NCI-H345 (cell line): ENCODE results near the gene MBLAC1.

Source experiments
- DNase-seq: peaks from one replicate; lab custom pipeline; 2025; lab: John Stamatoyannopoulos, UW

The MBLAC1 gene

GRCh38 chr7:100126931-100127865 is at the start of gene MBLAC1:
TSS of gene MBLAC1 (plus strand) at chr7:100126967. CDS start at chr7:100127396, 429 bp downstream.
- peak; percentile 89 for DNase-seq

DNA sequence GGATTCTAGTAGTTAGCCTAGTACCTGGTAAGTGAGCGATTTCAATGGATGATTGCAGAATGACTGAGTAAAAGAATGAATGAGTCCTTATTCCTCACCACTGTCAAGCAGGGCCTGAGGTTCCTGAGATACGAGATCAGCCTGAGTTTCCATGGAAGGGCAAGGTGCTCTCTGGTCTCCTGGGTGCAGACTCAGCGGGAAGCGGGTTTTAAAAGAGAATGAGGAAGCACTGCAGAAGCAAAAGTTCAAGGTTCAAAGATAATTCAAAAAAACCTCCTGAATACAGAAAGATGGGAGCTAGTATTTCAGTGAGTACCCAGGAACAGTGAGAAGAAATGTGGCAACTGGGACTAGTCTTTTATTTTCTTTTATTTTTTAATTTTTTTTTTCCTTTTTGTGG is 49.6 kb upstream of the MBLAC1 start:
- no peak for DNase-seq

DNA sequence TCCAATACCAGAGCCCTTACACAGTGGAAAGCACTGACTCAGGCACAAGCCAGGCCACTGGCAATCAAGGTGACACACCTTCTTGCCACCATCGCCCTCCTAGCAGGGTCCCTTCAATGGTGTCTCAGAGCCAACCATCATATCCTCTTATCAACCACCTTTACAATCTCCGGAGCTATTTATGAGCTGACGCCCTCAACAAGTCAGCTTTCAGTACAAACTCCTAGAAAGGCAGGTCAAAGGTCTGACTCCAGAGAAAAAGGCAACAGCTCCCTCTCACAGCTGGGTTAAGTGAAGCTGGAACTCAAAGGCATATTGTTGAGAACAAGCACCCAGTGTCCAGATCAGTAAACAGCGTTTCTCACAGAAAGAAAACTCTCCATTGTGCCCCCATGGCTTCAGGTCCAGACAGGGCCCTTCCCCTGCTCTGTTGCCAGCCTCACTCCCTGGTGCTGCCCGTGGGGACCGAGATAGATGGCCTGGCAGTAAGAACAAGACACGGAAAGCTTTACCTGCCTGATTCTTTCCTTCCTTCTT is 47.7 kb upstream of the MBLAC1 start:
- no peak for DNase-seq

DNA sequence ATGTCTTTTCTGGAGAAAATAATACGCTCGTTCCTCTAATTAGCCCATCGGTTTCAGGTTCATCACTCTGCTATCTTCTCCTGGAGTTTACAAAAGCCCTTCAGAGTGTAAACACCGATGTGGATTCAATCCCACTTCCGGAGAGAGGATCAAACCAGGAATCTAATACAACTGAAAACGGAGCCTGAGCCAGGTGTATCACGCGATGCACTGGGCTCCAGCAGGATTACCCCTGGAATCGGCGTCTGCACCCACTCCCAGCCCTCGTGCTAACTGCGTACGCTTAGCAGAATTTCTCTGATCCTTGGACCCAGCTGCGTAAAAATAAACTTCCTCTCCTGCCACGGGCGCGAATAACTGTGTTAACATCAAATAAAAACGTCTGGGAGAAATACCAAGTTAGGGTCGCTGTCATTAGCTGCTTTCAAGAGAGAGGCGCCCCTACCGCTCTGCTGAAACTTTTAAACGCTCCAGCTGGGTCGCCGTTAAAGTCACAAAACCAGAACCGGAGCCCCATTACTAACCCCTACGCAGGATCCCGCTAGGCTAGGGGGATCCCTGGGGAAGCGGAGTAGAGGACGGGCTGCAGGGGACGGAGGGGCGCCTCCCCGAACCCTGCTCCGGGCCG is 45.7 kb upstream of the MBLAC1 start:
- DNase-seq, result no peak

DNA sequence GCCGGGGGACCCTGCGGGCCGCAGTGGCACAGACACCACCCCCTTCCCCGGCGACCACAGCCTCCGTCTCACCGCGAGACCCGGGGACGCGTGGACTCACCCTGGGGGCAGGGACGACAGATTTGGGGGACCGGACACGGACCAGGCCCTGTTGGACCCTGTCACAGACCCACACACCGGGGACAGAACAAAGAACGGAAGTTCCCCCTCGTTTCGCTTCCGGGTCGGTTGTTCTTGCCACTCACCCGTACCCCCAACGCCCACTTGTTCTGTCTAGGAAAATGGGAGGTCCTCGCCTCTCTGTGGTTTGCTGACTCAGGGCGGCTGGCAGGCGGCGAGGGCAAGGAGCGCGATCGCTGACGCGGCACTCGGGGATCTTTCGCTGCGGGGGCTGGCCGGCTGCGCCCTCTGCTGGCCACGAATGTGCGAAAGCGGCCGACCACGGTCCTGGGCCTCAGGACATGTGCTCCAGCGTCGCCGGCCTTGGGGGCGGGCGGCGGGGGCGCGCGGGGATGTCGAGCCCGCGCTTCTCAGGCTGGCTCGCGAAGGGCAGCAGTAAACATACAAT is 45.1 kb upstream of the MBLAC1 start, which contains the start of gene ZNF3:
ZNF3 (minus strand) TSS at position 189 of the 568 bp plus-strand sequence. CDS start 4,366 bp downstream, outside the sequence.
- peak; percentile 99 for DNase-seq

- no peak for DNase-seq
These were observed 43.8 kb upstream of the MBLAC1 start for GRCh38 chr7:100082978-100083377.

DNA sequence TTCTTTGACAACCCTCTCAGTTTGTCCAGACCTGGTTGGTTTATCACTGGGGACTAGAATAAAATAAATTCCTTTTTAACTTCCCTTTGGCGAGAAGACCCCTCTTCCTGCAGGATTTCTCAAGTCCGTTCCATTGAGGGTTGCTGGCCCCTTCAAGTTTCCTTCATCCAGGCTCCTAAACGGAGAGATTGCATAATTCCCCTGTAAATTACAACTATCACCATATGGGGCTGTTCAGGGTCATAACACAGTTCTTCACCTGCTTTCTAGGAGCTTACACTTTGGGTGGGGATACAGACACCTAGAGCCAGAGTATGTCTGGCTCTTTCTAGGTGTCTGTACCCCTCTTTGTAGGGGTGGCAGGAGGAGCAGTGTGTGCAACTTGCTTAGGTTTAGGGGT is 41.3 kb upstream of the MBLAC1 start:
- DNase-seq, result no peak

- no peak for DNase-seq
These were observed 39.6 kb upstream of the MBLAC1 start for GRCh38 chr7:100087055-100087750.

DNA sequence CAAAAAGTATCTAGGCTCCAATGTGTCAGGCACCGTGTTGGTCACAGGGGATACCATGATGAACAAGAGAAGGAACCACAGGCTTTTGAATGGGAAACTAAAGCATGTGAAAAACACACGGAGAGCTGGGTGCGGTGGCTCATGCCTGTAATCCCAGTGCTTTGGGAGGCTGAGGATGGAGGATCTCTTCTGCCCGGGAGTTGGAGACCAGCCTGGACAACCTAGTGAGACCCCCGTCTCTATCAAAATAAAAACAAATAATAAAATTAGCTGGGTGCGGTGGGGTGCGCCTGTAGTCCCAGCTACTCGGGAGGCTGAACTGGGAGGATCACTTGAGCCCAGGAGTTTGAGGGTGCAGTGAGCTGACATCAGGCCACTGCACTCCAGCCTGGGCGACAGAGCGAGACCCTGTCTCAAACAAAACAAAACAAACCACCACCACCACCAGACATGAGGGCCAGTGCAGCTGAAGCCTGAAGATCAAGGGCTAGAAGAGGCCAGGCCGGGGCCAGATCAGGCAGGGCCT is 38.6 kb upstream of the MBLAC1 start:
- DNase-seq, result no peak

DNA sequence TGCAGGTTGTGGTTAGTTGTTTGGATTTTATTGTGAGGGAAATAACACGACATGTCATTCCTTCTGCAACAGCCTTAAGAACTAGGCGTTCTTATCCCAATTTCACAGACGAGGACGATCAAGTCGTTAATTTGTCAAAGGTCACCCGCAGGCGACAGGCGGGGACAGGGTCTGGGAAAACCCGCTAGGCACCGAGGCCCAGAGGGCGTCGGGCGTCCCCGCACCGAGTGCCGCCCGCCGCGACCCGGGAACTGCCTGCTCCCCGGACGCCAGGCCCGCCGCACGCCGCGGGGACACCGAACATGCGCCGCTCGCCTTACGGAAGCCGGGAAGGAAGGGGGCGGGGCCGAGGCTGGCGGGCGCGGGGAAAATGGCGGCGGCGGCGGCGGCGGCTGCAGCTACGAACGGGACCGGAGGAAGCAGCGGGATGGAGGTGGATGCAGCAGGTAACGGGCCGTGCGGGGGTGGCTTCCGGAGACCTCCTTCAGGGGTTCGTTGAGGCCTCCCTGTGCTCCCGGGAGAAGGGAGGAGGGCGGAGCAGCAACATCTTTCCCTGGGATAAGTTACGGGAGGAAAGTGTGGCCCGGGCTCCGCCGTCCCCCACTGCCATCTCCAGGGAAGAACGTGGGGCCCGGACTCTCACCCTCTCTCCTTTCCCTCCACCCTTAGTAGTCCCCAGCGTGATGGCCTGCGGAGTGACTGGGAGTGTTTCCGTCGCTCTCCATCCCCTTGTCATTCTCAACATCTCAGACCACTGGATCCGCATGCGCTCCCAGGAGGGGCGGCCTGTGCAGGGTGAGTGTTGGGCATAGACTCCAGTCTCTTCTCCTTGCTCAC is 37.9 kb upstream of the MBLAC1 start, which contains the start of gene COPS6:
COPS6 (plus strand) TSS at position 349 of the 837 bp plus-strand sequence; CDS start at position 371, 22 bp downstream.
- peak; percentile 81 for DNase-seq

- DNase-seq, result no peak
These were observed 37.1 kb upstream of the MBLAC1 start for GRCh38 chr7:100089458-100090196.

DNA sequence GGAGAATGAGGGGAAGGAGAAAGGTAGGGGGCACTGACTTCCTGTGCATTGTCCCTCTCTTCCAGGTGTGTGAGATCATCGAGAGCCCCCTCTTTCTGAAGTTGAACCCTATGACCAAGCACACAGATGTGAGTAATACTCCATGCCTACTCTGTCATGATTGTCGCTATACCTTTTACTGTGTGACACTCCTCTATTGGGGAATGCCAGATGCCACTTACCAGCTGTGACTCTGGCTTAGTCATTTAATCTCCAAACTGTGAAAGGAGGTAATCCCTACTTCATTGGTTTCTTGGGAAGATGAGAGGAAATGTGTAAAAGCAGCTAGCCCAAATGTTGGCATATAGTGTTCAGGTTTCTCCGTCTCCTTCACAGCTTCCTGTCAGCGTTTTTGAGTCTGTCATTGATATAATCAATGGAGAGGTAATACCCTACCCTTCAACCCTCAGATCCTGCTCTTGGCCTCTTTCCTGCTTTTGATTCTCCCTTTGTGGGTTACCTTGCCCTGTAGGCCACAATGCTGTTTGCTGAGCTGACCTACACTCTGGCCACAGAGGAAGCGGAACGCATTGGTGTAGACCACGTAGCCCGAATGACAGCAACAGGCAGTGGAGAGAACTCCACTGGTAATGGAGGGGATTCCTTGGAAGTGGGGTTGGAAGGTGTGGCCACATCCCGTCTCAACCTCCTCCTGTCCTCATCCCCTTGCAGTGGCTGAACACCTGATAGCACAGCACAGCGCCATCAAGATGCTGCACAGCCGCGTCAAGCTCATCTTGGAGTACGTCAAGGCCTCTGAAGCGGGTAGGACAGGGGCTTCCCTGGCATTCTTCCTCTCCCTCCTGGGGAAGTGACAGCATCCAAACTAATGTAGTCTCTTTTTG is 36.0 kb upstream of the MBLAC1 start:
- DNase-seq, result no peak

DNA sequence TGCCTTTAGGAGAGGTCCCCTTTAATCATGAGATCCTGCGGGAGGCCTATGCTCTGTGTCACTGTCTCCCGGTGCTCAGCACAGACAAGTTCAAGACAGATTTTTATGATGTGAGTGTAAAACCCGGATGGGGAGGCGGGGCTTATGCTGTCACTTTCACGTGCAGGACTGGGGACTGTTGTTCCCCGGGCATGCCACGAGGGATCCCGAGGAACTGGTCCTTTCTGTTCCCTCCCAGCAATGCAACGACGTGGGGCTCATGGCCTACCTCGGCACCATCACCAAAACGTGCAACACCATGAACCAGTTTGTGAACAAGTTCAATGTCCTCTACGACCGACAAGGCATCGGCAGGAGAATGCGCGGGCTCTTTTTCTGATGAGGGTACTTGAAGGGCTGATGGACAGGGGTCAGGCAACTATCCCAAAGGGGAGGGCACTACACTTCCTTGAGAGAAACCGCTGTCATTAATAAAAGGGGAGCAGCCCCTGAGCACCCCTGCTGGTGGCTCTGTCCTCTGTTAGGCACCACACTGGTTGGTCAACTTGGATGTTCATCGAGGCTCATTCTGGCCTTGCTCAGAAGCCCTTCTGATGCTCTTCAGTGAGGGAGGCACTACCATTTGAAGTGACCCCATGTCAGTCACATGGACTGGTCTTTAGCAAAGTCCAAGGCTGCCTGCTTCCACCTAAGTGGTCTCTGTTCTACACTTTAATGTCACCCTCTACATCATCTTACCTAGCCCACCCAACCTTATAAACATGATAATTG is 35.2 kb upstream of the MBLAC1 start:
- no peak for DNase-seq

GRCh38 chr7:100093054-100093453 is 33.7 kb upstream of the MBLAC1 start:
- no peak for DNase-seq

- no peak for DNase-seq
These were observed 33.3 kb upstream of the MBLAC1 start for GRCh38 chr7:100093498-100093897.

- DNase-seq, result no peak
These were observed 32.8 kb upstream of the MBLAC1 start for GRCh38 chr7:100093925-100094486.

DNA sequence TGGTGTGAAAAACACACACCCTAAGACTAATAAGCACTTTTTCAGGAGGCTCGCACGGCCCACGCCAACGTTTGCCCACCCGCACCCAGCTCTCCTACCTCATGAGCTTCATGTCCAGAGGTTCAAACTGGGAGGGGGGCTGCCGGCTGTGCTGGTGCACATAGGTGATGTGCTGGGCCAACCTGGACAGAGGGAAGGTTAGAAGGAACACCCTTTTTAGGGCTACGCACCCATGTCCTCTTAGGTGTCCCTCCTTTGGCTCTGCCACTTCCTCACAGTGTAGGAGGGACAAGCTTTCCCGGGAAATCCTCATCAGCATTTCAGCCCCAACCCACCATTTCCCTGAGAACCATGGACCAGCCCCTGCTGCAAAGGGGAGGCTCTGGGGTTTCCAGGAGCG is 31.5 kb upstream of the MBLAC1 start:
- DNase-seq, result no peak

DNA sequence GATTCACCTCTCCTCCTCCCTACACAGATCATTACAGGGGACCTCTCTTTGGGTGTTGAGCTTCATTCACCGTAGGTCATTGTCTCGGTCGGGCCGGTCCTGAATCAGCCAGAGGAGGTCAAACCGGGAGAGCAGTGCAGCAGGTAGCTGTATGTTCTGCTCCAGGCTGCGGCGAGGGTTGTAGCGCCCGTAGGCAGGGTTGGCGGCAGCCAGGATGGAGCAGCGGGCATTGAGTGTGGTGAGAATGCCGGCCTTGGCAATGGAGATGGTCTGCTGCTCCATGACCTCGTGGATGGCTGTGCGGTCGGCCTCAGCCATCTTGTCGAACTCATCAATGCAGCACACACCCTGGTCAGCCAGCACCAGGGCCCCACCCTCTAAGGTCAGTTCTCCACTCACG is 31.1 kb upstream of the MBLAC1 start:
- DNase-seq, result no peak
